KG1 (cell line): ENCODE results near the gene STXBP6.
"Not testable (repeated sequence)": the region's sequence is repeated elsewhere in the genome, so short reads cannot be mapped to it uniquely, and the experiment has no call there.

ENCODE experiments used
- DNase-seq: peaks from one replicate; lab custom pipeline; 2025; lab: John Stamatoyannopoulos, UW

STXBP6 gene

GRCh38 chr14:24986206-24986893 is 63.6 kb downstream of the STXBP6 start:
- no peak for DNase-seq

- DNase-seq: no peak
These were observed 64.9 kb downstream of the STXBP6 start for GRCh38 chr14:24984846-24985589.

- no peak for DNase-seq
These were observed 67.3 kb downstream of the STXBP6 start for GRCh38 chr14:24982472-24983155.

- DNase-seq: no peak
These were observed 70.2 kb downstream of the STXBP6 start for GRCh38 chr14:24979725-24980239.

- no peak for DNase-seq
These were observed 70.9 kb downstream of the STXBP6 start for GRCh38 chr14:24978862-24979724.

GRCh38 chr14:24976602-24977001 is 73.3 kb downstream of the STXBP6 start:
- DNase-seq: no peak

- DNase-seq: no peak
These were observed 74.6 kb downstream of the STXBP6 start for GRCh38 chr14:24975393-24975792.

- DNase-seq: no peak
These were observed 75.2 kb downstream of the STXBP6 start for GRCh38 chr14:24974591-24975374.

GRCh38 chr14:24972844-24973243 is 77.1 kb downstream of the STXBP6 start:
- no peak for DNase-seq

- no peak for DNase-seq
These were observed 78.7 kb downstream of the STXBP6 start for GRCh38 chr14:24971255-24971654.

- DNase-seq: no peak
These were observed 83.4 kb downstream of the STXBP6 start for GRCh38 chr14:24966579-24966964.

GRCh38 chr14:24965934-24966578 is 83.9 kb downstream of the STXBP6 start:
- no peak for DNase-seq

- DNase-seq: no peak
These were observed 84.4 kb downstream of the STXBP6 start for GRCh38 chr14:24965578-24965933.

- DNase-seq: no peak
These were observed 85.4 kb downstream of the STXBP6 start for GRCh38 chr14:24964591-24964990.

- no peak for DNase-seq
These were observed 85.9 kb downstream of the STXBP6 start for GRCh38 chr14:24964048-24964447.

- not testable (repeated sequence) for DNase-seq
These were observed 87.8 kb downstream of the STXBP6 start for GRCh38 chr14:24962118-24962517.

GRCh38 chr14:24960816-24961215 is 89.1 kb downstream of the STXBP6 start:
- no peak for DNase-seq

- no peak for DNase-seq
These were observed 90.1 kb downstream of the STXBP6 start for GRCh38 chr14:24959791-24960331.

- DNase-seq: no peak
These were observed 91.7 kb downstream of the STXBP6 start for GRCh38 chr14:24958271-24958670.

GRCh38 chr14:24957814-24958213 is 92.1 kb downstream of the STXBP6 start:
- DNase-seq: no peak
